SIG-M5 treated with dmso at 0.1 percent for 504 hours (cell line): ENCODE data around the gene HTT-AS.

Experiments used
- DNase-seq: peaks from one replicate; lab custom pipeline; 2025; ENCODE audit not compliant: unreplicated experiment; lab: John Stamatoyannopoulos, UW

HTT-AS gene

DNA sequence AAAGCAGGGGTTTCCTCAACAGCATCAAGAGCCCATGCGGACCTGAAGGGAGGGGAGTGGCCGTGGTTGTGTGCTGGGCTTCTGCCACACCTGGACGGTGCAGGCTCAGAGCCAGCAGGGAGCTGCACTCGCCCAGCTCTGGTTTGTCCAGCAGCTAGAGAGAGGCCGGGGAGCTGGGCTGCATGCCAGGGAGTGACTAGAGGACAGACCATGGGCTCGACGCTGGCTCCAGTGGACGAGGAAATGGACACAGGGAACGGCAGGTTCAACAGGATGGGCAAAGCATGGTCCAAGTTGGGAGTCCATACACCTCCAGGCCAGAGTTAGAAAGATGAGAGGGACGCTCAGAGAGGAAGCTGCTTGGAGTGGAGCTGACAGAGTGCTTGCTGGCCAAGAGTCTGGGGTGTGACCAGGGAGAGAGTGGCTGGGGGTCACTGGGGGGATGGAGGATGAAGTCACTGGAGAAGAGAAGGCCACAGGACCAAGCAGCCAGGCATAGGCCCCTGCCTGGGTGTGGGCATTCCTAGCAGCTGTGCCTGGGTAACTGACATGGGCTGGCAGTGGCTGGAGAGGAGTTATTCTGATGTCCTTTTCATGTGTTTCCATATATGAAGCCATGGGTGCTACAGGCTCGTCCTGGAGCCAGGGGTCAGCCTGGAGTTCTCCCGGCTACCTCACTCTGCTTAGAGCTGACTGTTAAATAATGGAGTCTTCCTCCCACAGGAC lies 42.8 kb downstream of the HTT-AS start:
- no peak for DNase-seq

DNA sequence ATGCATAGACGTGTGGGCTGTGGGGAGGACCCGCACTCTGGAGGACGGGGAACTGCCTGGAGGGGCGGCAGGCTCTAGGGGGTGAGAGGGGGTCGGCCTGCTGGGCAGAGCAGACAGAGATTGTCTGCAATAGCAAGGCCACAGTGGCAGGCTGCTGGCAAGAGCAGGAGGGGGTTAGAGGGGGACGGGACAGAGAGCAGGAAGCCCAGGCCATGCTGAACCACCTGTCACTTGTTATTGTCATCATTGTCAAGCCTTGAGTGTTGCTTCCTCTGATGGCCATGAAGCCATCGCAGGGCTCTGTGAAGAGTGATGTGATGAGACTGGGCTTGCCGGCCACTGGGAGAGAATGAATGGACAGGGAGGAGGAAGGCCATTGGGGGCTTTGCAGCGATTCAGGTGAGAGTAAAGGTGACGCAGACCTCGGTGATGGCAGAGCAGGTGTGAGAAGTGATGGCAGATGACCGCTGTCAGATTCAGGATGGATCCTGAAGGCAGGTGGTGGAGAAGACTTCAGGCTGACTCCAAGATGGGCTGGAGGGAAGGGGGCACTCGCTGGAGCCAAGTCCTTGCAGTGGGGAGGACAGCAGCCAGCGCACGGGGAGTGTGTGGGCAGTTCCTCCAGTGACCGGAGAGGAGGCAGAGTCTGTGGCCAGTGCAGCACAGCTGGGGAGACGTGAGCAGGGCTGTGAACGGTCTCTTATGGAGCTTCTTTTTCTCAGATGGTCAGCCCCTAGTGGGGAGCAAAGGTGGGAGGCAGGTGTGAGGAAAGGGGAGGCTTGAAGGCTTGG lies 43.6 kb downstream of the HTT-AS start:
- no peak for DNase-seq

DNA sequence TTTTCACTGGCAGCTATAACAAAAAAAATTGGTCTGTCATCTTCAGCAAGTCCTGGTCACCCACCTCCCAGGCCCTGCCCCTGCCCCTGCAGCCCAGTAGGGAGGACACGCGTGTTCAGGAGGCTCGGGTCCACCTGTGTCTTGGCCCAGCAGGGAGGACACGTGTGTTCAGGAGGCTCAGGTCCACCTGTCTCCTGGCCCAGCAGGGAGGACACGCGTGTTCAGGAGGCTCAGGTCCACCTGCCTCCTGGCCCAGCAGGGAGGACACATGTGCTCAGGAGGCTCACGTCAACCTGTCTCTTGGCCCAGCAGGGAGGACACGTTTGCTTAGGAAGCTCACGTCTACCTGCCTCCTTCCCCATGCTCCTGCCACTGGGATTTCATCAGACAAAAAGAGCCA lies 44.9 kb downstream of the HTT-AS start:
- no peak for DNase-seq

GRCh38 chr4:3026540-3026939 lies 47.8 kb downstream of the HTT-AS start:
- no peak for DNase-seq

DNA sequence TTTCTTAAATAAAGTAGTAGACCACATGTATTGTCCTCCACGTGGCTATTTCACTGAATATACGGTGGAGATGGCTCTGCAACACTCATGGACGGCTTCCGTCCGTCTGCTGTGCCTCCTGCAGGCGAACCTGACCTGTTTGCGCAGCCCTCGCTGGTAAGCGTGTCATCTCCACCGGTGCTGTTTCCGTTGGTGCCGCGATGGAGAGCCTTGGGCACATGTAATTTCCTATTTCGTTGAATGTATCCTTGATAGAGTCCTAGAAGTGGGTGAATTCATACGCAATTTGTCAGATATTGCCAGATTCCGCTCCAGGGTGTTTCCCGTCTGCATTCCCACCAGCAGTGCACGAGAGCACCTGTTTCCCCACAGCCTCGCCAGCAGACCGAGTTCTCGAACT lies 48.5 kb downstream of the HTT-AS start:
- DNase-seq = no peak

DNA sequence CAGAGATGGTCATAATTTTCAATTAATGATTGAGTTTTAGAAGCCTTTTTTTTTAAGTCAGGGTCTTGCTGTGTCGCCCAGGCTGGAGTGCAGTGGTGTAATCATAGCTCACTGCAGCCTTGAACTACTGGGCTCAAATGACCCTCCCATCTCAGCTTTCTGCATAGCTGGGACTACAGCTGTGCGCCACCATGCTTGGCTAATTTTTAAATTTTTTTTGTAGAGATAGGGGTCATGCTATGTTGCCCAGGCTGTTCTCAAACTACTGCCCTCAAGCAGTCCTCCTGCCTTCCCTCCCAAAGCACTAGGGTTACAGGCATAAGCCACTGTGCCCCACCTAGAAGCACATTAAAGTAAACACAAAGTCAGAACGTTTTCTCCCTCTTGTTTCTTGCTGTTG lies 51.7 kb downstream of the HTT-AS start:
- no peak for DNase-seq

DNA sequence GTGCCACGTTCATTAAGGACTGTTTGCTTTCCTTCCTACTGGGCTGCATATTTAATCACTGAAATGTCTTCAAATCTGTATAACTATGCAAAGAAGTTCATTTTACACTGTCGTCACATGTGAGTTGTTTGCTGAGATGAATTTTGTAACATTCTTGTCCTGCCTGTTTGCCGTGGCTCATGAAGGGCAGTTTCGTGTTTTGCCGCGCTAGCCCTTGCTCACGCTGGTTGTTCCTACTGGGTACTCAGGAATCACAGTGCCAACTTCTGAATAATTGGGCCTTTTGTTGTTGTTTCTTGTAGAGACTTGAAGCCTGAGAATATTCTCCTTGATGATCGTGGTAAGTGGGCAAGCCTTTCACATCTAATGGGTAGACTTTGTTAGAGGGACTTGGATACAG lies 52.2 kb downstream of the HTT-AS start:
- no peak for DNase-seq

GRCh38 chr4:3021627-3022026 lies 52.7 kb downstream of the HTT-AS start:
- DNase-seq = no peak

DNA sequence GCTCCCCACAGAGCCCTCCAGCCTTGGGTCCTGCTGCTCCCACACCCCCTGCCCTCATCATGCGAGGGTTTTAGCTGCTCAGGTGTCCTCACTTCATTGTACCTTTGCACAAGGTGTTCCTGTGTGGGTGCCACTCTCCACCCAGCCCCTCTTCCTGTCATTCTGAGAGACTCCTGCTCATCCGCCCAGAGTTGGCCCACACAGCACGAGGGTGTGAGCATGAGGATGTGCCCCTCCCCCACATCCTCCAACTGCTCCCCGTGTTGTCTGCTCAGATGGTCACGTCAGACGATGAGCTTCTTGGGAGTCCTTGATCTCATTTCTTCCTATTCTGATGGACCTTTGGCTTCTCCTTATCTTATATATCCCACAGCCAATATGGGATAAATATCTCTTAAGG lies 53.2 kb downstream of the HTT-AS start:
- no peak for DNase-seq

DNA sequence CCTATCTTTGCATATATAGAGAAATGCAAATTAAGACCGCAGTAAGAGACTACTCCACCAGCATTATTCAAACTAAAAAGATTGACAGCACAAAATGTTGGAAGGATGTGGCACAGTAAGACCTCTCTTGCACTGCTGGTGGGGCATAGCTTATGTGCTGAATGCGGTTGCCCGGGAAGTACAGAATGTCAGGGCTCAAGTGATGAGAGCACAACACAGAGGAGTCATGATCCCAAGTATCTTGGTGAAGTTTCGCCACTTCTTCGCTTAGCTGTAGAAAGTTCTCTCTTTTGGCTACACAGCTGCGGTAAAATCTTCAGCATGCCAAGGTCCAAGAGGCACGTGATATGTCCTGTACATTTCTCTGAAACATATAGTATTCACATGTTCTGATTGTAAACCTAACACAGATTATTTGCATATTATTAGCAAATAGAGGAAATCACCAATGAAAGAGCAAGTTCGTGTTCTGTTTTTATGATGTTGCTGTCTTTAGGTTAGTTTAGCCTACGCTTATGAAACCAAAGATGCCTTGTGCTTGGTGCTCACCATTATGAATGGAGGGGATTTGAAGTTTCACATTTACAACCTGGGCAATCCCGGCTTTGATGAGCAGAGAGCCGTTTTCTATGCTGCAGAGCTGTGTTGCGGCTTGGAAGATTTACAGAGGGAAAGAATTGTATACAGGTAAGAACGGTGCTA lies 55.0 kb downstream of the HTT-AS start:
- no peak for DNase-seq

- no peak for DNase-seq
Observed at GRCh38 chr4:3017504-3017903, 56.8 kb downstream of the HTT-AS start.

DNA sequence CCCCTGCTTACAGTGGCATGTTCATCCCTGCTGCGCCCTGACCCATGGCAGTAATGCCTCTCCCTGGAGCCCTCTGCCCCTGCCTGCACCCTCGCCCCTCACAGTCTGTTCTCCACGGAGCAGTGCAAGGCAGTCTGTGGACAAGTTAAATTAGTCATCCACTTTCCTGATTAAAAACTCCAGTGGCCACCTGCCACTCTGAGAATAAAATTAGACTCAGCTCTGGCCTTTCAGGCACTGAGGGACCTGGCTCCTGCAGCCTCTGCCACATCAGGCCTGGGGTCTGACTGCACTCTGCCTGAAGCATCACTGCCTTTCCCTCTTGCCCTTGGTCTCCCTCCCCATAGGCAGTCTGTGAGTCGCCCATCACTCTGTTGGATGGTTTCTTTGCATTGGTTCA lies 57.4 kb downstream of the HTT-AS start:
- no peak for DNase-seq

DNA sequence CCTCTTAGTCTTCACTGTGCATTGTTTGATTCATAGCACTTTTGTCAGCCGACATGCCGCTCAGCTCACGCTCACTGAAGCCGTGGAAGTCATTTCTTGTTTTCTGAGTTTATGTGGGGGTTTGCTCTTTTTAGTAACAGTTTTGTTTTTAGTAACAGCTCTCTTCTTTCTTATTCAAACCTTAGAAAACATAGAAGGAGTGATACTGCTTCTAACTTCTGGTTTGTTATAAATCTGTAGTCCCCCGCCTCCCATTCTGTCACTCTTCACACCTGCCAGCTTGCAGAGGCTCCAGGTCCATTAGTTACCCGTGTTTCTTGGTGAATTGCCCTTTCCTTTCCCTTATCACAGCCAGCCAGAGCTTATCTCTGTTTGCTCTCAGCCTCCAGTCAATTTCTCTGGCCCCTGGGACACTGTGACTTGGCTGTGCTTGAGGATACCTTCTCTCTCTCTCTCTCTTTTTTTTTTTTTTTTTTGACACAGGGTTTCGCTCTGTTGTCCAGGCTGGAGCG lies 60.4 kb downstream of the HTT-AS start:
- DNase-seq = no peak
